Mesenteric fat pad (tissue), 1 donor: ENCODE data around the gene CD300LB. TPM values are rescaled to one million over a fixed set of nuclear protein-coding genes. Genes with fewer than 3 reads are reported as not detected.

ENCODE experiments used
- DNase-seq: peaks from one replicate; pipeline ENCODE4 v3.0.0-alpha.2; 2020; ENCODE audit warnings: low spot score
- total RNA-seq: library from RNA; stranded (reverse); fragmentation: NEBNext Ultra II Directional; extraction: Animal tissue kit (Norgen Biotek cat#: 25700); gene quantifications from one replicate; pipeline ENCODE4 v1.2.1, GENCODE V29; 2021
- donor health status: DM: yes; HTN: yes; CAD: no.

The CD300LB gene
- total RNA-seq, 1 donor from 2014 or later: 1.3 TPM

DNA sequence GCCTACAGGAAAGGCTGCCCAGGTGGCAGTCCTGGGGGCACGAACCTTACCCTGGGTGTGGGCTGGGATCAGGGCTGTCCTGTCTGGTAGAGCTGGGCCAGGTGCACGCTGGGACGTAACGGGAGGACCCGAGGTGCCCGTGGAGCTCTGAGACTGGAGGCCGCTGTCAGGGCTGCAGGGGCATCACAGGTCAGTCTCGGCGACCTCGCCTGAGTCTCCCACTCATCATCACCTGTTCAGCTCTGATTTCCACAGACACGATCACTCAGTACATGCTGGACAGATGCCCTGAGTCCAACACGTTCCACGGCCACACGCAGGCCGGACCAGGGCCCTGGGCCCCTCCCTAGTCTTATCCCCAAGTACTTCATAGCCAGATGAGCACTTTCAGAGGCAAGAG, 19.3 kb upstream of the CD300LB start:
- DNase-seq: no peak

DNA sequence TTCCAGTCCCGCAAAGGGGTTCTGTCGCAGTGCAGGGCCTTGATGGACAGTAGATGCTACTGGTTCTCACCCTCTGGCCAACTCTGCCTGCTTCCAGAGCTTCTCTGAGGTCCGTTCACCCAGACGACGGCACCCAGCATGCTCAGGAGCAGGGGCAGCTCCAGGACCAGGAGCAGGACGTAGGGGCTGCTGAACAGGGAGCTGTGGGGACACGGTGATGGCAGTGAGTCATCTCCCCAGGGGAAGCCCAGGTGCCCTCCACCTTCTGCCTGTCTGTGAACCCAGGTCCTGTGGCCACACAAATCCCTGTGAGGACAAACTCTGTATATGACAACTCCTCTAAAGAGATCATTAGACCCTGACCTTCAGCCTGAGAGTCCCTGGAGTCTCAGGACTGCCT, 18.1 kb upstream of the CD300LB start:
- DNase-seq: no peak

DNA sequence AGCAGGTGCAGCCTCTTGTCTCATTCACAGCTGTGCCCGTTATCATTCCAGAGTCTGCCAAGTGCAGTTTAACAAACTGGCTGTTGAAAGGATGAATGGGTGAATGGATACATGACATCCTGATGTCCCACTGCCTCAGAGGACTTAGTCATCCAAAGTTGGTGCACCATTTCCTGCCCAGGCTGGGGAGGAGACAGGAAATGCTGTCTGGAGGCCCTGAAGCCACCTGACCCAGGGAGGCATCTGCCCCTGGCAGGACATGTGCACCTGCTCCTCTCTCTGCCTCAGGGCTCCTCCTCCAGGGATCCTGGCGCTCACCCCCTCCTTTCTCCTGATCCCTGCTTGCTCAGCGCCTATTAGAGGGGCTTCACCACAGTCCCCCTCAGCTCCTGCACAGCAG, 16.5 kb upstream of the CD300LB start:
- DNase-seq: no peak

DNA sequence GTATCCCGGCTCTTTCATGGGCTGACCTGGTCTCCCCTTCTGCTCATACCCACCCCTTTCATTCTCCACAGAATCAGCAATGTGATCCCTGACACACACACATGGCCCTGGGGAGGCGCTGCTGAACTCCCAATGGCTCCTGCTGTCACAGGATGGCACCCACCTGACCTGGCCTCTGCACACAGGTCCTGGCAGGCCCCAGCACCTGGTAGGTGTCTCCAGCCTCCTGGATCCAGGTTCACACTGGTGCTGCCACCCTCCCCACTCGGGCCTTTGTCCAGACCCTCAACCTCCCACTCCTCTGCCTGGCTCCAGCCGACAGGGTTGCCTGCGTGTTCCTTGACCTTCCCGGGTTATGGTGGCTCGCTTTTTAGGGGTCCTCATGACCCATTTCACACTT, 16.0 kb upstream of the CD300LB start:
- DNase-seq: no peak

DNA sequence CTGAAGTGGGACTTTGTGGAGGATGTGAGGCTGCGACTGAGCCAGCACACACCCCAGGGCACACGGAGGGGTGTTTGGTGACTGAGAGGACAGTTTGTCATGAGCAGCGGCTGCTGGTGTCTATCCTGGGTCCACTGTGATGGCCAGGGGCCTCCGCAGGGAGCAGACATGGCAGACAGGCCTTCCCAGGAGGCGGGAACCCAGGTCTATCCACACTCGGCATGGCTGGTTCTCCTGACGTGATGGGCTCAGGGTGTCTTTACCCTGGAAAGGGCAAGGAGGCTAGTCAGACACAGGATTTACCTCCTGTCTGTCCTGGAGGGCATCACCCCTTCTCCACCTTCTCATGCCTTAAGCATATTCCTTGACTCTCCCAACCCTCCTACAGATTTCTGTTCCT, 15.3 kb upstream of the CD300LB start:
- DNase-seq: no peak

DNA sequence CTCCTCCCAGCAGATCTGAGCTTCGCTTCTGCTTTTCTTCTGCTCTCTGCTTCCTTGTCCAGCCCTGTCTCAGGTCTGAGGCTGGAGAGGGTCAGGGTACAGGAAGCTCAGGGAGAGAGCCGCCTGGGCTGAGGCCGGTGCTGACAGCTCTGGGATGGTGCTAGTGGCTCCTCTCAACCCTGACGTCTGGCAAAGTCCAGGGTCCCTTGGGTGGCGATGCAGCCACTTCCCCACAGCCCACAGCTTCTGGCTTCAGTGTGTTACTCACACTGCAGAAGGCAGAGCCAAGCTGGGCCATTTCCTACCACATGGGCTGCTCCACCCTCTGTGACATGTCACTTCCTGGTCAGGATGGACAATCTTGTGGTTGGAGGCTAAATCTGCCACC, 14.6 kb upstream of the CD300LB start, which contains the start of gene CD300C:
Gene CD300C, minus strand, starts transcription at position 273 of the 388 bp plus-strand sequence. CDS start 333 bp downstream, outside the sequence.
- no peak for DNase-seq

DNA sequence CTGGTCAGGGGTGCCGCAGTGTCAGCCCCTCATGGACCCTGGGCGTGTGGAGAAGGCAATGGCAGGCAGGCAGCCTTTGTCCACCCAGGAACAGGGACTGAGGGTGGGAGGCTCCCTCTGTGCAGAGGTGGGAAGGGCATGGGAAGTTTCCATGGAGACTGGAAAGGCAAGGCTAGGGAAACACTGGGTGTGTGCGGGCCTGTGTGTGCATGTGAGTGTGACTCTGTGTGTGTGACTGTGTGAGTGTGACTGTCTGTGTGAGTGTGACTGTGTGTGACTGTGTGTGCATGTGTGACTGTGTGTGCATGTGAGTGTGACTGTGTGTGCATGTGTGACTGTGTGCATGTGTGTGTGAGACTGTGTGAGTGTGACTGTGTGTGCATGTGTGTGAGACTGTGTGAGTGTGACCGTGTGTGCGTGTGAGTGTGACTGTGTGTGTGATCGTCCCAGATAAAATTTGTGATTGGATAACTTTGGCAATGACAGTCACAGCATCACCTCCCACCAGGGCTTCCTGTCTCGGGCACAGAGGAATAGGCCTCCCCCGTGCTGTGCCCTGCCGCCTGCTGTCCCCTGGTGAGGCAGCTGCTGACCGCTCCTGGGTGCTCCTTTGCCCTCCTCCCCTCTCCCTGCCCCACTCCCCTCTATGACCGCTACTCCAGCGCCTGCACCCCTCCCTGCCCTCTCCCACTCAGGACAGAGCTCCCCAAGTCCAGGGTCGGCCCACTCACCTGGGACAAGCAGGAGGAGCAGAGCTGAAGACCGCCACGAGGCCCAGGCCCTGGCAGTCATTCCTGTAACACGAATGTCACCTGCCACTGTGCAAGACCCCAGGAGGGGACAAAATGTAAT, 13.9 kb upstream of the CD300LB start:
- no peak for DNase-seq

DNA sequence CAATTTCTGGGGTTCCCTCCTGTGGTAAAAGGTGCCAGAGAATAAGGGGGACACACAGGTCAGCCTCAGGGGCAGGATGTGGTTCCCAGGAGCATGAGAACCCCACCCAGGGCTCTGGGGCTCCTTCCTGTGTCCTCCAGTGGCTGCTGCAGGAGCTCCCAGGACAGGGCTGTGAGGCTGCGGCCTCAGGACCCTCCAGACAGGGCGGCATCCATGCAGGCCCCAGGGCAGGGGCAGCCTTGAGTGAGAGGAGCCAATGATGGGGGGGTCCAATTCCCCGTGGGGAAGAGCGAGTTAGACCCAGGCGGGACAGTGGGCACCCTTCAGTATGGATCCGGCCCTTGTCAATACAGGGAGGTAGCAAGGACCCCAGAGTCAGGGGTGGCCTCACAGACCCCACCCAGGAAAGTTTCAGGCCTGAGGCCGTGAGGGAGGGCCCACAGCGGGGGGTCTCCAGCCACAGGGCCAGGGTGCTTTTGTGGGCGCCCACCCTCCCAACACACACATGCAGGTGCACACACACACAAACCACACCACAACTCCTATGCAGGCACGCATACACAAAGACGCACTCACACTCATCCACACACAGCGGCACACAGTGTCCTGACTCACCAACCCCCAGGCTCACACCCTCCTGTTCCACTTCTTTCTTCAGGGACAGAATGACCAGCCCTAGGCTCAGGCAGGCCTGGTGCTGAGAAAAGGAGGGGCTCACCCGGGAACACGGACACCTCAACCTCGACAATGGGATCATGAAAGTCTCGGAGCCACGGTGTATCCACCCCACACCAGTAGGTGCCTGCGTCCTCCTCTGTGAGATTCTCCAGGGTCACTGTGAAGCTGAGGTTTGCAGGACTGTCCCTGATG, 12.9 kb upstream of the CD300LB start:
- DNase-seq: no peak

DNA sequence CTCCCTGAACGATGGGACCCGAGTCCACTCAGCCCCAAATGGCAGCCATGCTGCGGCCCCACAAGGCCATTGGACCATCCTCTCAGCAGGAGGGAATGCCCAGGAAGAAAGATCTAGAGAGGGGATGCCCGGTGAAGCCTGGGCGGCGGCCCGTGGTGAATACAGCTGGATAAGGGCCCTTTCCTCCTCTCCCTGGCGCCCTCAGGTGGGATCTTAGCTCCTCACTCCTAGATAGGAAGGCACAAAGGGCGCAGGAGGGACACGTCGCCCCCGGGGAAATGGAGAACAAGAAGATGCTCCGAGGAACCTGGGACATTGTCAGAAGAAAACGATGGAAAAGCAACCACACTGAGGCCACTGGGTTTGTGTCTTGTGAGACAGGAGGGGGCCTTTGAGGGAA, 12.1 kb upstream of the CD300LB start:
- no peak for DNase-seq

DNA sequence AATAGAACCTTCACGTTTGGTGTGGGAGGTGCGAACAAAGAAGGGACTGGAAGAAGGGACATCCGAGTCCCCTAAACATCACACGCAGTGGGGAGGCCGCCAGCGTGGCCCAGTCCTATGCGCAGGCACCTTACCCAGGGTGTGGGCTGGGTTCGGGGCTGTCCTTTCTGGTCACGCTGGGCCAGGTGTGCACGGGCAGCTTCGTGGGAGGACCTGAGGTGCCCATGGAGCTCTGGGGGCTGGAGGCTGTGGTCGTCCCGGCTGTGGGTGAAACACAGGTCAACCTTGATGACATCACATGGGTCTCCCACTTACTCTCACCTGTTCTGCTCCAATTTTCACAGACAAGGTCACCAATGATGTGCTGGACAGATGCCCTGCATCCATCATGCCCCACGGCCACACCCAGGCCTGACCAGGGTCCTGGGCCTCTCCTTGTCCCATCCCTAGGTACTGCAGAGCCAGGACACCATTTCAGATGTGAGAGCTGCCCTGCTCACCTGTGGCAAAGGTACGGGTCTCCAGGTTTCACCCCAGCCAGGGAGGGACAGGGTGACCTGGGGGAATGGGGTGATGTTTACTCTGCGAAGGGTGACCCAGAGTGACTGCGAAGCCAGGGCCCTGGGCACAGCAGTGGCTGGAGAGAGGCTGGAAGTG, 11.6 kb upstream of the CD300LB start:
- DNase-seq: no peak

DNA sequence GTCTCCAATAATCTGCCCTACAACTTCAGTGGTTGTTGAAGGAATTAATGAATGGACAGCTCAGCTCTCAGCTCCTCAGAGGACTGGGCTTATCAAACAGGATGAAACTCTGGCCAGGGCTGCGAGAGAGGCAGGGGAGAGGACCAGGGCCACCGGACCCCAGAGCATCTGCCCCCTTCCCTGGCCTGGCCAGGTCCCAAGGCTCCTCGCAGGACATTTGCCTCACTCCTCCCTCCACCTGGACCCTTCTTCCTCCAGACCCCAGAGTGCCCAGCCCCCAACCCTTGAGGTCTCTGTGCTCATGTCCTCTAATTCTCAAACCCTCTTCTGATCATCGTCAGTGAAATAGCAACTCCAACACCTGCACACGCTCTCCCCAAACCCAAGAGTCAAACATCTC, 10.9 kb upstream of the CD300LB start:
- no peak for DNase-seq

DNA sequence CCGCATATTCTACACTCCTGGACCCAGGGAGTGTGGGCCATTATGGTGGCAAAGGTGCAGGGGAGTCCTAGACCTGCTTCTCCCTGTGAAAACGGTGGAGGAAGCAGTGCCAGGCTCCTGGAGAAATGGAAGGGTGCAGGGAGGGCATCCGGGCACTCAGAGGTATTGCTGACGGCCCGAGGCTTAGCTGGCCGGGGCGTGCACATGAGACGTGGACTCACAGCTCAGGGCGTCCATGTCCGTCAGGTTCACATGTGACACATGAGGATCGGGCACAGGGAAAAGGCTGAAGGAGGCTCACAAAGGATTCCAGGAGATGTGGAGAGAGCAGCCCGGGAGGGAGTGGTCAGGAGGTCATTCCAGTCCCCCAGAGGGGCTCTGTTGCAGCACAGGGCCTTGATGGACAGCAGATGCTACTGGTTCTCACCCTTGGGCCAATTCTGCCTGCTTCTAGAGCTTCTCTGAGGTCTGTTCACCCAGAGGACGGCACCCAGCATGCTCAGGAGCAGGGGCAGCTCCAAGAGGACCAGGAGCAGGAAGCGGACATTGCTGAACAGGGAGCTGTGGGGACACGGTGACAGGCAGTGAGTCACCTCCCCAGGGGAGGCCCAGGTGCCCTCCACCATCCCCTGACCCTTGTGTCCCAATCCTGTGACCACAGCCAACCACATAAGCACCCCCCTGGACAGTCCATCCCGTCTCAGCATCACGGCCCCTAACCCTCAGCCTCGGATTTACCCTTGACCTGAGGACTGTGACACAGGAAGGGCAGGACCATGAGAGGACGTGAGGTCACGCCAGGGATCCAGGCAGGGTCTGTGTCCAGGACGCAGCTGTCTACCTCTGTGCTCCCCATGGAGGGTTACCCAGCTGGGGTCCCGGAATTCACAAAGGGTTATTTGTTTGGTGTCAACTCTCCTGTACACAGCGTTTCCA, 10.2 kb upstream of the CD300LB start:
- DNase-seq: no peak

DNA sequence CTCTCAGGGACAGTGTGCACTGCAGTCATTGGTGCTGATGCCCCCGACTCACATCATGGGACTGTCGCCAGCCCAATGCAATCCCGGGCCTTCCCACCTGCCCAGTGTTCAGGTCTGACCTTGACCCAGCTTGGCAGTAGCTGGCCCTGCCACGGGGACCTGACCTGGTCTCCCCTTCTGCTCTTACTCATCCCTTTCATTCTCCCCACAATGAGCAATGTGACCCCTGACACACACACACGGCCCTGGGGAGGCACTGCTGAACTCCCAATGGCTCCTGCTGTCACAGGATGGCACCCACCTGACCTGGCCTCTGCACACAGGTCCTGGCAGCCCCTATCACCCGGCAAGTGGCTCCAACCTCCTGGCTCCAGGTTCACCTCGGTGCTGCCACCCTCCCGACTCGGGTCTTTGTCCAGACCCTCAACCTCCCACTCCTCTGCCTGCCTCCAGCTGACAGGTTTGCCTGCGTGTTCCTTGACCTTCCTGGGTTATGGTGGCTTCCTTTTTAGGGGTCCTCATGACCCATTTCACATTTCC, 8.1 kb upstream of the CD300LB start:
- no peak for DNase-seq

DNA sequence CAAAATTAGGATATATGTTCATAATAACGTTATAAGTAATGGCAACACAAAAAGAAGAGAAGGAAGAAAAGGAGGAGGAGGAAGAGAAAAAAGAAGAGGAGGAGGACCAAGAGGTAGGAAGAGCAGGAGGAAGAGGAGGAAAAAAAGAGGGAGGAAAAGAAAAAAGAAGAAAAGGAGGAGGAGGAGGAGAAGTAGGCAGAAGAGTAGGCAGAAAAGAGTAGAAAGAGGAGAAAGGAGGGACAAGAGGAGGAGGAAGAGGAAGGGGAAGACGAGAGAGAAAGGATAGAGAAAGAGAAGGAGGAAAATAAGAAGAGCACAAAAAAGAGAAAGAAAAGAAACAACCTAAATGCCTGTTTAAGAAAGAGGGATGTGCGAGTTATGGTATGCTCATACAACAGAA, 5.6 kb upstream of the CD300LB start:
- no peak for DNase-seq

DNA sequence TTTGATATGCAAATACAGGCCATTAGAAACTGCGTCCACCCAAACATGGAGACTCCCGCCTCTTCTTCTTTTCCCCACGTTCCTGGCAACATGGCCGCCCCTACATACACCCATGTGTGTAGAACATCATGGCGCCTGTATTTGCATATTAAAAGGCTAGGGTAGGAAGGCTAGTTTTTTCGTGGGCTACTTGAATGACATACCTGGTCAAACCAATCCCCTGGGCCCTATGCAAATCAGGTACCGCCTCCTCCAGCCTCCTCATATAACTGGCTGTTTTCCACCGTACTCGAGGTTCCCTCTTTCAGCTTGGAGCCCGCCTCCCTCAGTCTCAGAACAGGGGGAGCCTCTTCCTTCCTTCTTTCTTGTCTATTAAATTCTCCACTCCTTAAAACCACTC, 840 bp upstream of the CD300LB start:
- DNase-seq: peak; percentile 80

DNA sequence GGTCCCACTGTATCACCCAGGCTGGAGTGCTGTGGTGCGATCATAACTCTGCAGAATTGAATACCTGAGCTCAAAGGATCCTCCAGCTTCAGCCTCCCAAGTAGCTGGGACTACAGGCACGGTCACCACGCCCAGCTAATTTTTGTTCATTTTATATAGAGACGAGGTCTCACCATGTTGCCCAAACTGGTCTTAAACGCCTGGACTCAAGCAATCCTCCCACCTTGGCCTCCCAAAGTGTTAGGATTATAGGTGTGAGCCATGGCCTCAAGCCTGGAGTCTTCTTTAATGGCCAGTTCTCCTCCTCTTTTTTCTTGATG, 484 bp downstream of the CD300LB start:
- DNase-seq: no peak

DNA sequence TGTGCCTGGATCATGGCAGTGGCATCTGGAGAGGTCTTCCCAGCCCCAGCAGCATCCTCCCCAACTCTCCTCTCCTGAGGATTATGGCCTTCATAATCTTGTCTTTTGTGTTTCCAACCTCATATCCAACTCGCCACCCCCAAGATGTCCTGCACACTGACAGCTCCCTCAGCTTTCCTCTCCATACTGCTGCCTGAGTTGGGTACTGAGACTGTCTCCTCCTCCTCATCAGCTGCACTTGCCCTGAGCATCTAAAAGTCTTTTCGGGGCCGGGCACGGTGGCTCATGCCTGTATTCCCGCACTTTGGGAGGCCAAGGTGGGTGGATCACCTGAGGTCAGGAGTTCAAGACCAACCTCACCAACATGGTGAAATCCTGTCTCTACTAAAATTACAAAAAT, 2.0 kb downstream of the CD300LB start:
- peak; percentile 53 for DNase-seq

DNA sequence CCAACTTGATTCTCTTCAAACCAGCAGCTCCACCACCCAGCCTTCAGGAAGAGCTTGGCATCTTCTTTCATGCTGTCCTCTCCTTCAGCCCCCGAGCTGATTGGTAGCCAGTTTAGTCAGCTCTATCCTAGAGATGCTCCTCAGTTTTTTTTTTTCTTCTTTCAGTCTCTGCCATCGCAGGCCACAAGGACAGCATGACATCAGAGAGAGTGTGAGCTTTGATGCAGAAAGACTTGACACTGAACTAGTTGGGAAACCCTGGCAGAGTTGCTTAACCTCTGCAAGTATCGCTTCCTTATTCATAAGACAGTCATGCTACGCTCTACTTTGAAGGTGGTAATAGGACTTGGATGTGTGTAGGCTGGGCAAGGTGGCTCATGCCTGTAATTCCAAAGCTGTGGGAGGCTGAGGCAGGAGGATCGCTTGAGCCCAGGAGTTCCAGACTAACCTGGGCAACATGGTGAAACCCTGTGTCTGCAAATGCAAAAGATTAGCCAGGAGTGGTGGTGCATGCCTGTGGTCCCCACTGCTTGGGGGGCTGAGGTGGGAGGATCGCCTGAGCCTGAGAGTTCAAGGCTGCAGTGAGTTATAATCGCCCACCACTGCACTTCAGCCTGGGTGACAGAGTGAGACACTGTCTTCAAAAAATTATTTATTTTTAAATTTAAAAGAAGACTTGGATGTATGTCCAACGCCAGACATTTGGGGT, 2.6 kb downstream of the CD300LB start:
- DNase-seq: peak; percentile 65

DNA sequence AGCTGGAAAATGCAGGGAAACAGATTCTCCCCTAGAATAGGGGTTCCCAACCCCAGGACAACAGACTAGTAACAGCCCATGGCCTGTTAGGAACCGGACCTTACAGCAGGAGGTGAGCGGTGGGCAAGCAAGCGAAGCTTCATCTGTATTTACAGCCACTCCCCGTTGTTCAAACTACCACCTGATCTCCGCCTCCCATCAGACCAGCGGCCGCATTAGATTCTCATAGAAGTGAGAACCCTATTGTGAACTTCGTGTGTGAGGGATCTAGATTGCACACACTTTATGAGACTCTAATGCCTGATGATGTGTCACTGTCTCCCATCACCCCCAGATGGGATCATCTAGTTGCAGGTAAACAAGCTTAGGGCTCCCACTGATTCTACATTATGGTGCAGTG, 3.5 kb downstream of the CD300LB start:
- no peak for DNase-seq

DNA sequence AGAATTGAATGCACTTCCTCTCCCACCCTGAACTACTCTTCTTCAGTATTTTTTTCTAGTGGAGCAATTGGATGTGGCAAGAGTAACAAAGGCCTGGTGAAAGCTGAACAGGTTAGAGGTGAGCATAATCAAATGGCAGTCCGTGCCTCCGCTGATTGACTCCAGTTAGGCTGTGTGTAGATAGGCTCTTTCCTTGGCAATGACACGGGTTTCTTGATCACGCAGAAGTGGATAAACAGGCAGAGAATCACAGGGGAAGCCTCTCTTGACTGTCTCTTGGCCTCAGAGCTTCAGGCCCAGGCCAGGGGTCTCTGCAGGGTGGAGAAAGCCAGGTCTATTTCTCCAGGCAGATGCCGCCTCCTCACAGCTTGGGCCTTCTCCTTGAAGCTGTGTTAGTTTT, 4.2 kb downstream of the CD300LB start:
- DNase-seq: peak; percentile 24
